ENCODE results near the gene C2CD4D. TPM values are rescaled to one million over a fixed set of nuclear protein-coding genes. Genes with fewer than 3 reads are reported as not detected.

The C2CD4D gene
- total RNA-seq, 1 donor from 2014 or later = 1.1 TPM

GRCh38 chr1:151835596-151835995, 4.0 kb downstream of the C2CD4D start:
- intact Hi-C loops (cut with micrococcal nuclease) = loop anchor here (5.0 kb wide), 3 partner anchors 157 to 393 kb away; partner anchors contain the start of genes POGZ and S100A10

GRCh38 chr1:151834239-151834638, 5.4 kb downstream of the C2CD4D start:
- intact Hi-C loops (cut with micrococcal nuclease) = no loop called here

GRCh38 chr1:151833172-151833900, 6.3 kb downstream of the C2CD4D start:
- intact Hi-C loops (cut with micrococcal nuclease) = no loop called here

GRCh38 chr1:151832318-151832980, 7.2 kb downstream of the C2CD4D start:
- intact Hi-C loops (cut with micrococcal nuclease) = no loop called here

DNA sequence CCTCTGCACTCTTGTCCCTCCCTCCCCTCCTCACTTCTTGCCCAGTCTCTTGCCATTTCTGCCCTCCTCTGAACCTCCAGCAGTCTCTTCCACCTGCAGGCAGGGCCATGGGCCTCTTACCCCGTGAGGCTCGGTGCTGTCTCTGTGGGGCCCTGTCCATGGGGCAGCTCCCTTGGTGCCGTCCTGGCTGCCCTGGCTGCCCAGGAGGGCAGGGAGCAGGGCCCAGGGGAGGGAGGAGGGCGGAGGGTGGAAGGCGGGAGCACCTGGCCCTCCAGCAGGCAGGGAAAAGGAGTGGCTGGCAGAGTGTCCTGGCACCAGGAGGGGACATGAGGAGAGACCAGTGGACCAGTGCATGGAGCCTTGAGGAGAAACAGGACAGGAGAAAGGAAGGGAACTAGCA, 8.0 kb downstream of the C2CD4D start, which contains the start of gene RORC:
Gene RORC, minus strand, starts transcription at position 198 of the 400 bp plus-strand sequence. Its CDS starts 38 bp downstream, at position 160.
- intact Hi-C loops (cut with micrococcal nuclease) = loop anchor here (2.0 kb wide), 1 partner anchor 291 kb away; the partner anchor contains the start of gene TUFT1

DNA sequence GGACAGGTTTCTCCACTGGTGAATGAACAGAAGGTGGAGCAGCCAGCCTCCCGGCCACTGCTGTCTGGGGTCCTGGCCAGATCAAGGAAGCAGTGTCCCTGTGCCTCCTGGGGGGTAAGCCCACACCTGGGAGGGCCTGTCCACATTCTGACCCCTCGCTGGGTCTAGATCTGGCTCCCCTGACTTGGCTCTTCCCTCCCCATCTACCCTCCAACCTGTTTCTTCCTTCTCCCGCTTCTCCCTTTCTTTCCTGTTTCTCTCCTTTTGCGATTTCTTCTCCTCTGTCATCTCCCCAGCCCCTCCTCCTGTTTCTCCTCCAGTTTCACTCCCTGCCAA, 8.4 kb downstream of the C2CD4D start:
- intact Hi-C loops (cut with micrococcal nuclease) = loop anchor here (2.0 kb wide), 1 partner anchor 290 kb away; the partner anchor contains the start of gene TUFT1

- intact Hi-C loops (cut with micrococcal nuclease) = loop anchor here (2.0 kb wide), 1 partner anchor 289 kb away; the partner anchor contains the start of gene TUFT1
These were observed 9.6 kb downstream of the C2CD4D start for GRCh38 chr1:151830055-151830454.

- intact Hi-C loops (cut with micrococcal nuclease) = loop anchor here (2.0 kb wide), 1 partner anchor 289 kb away; the partner anchor contains the start of gene TUFT1
These were observed 10.1 kb downstream of the C2CD4D start for GRCh38 chr1:151829352-151830046.

DNA sequence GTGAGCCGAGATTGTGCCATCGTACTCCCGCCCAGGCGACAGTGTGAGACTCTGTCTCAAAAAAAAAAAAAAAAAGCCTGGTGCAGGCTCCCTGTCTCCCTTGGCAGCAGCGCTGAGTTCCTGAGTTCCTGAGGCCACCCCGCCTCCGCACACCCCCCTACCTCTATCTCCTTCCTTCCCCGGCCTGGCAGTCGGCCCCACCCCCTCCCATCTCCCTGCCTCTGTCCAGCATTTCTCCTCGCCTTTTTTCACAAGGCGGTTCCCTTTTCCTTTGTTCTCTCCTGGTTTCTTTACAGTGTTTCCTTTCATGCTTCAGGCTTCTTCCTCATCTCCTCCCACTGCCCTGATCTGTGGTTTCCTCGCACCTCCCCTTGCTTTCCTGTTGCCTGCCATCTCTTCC, 10.7 kb downstream of the C2CD4D start:
- intact Hi-C loops (cut with micrococcal nuclease) = no loop called here

DNA sequence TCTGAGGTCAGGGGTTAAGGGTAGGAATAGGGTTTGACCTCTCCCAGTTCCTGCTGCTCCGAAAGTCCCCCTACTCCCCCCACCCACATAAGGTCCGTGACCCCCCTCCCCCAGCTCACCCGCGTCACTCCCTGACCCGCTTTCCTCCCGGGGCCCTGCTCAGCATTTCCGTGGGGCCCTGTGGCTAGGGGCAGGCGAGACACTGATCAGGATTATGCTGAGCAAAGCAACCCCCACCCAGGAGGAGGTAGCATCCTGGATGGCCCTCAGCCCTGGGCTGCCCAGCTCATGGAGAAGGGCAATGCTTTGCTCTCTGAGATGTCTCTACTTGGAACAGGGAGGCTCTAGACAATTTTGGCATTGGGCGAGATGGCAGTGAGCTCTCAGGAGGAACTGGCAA, 11.8 kb downstream of the C2CD4D start:
- intact Hi-C loops (cut with micrococcal nuclease) = no loop called here

DNA sequence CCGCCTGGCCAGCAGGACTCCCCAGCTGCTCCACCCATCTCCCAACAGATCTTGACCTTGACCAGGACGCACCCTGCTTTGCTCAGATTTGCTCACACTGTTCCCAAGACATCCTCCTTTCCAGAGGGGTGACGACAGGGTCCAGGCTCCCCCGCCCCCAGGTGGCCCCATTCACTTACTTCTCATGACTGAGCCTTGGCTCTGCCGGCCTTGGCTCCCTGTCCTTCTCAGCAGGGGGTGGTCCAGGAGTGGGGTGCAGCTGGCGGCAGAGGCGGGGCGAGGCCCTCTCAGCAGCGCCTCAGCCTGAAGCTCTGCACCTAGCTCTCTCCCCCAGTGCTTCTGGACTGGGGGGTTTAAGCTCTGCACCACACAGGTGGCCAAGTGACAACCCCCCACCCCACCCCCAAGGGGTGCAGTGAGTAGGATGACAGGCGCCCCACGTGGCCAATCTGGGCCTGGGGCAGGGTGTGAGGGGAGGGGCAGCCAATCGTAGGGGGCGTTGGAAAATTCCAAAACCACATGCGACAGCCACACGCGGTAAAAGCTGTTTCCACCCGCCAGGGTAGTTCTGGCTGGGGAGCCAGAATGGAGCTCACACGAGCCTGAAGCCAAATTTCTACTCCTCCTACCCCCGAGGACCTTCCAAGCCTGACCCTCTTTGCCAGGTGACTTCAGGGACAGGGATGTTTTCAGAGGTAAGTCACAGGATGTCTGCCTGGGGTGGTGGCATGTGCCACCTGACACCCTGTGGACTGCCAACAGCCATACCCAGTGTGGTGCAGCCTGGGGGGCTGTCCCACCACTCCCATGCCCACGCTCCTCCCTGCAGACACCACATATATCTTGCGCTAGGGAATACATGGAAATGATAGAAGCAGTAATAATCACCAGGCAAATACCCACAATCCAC, 13.6 kb downstream of the C2CD4D start:
- intact Hi-C loops (cut with micrococcal nuclease) = no loop called here

- intact Hi-C loops (cut with micrococcal nuclease) = no loop called here
These were observed 14.4 kb downstream of the C2CD4D start for GRCh38 chr1:151825204-151825603.

- intact Hi-C loops (cut with micrococcal nuclease) = no loop called here
These were observed 16.4 kb downstream of the C2CD4D start for GRCh38 chr1:151823175-151823574.

DNA sequence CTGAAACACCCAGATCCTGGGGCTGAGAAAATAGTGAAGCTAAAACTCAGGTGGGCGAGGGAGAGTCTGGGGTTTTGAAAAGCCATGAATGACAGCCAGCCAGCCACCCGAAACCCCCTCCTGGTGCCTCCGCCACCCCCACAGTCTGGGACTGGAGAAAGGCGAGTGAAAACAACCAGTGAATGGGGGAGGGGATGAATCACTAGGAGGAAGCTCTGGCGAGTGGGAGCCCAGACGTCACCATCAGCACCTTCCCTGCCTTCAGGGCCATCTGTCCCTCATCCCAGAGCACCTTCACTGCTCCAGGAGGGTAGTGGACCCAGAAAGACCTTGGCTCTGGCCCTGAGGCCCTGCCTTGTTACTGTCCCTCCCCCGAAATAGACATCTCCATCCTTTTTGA, 17.2 kb downstream of the C2CD4D start:
- intact Hi-C loops (cut with micrococcal nuclease) = no loop called here

- intact Hi-C loops (cut with micrococcal nuclease) = no loop called here
These were observed 18.7 kb downstream of the C2CD4D start for GRCh38 chr1:151820940-151821339.

- intact Hi-C loops (cut with micrococcal nuclease) = no loop called here
These were observed 19.5 kb downstream of the C2CD4D start for GRCh38 chr1:151819976-151820623.

DNA sequence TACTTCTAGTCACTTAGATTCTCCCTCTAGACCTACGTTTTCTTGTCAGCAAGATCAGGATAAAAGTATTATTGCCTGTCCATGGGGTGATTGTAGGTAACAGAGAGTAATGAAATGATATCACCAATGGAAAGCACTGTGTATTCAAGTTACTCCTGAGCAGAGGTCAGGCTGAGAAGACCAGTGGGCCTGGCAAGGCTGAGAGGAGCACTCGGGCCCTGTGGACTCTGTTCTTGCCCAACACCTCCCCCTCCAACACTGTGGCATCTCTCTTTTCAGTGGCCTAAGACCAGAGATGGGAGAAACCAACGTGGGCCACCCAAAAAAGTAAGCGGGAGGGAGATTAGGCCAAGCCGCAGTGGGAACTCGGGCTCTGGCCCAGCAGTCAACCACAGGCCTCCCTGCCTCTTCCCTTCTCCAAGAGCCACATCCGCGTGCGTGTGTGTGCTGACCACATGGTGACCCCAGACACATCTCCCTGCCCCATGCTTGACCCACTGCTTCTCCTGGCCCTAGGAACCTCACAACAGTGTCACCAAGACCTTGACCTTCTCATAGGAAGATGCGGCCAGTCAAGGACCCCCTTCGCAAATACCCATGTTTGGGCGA, 20.3 kb downstream of the C2CD4D start:
- intact Hi-C loops (cut with micrococcal nuclease) = no loop called here

GRCh38 chr1:151817353-151817730, 22.3 kb downstream of the C2CD4D start:
- intact Hi-C loops (cut with micrococcal nuclease) = no loop called here

DNA sequence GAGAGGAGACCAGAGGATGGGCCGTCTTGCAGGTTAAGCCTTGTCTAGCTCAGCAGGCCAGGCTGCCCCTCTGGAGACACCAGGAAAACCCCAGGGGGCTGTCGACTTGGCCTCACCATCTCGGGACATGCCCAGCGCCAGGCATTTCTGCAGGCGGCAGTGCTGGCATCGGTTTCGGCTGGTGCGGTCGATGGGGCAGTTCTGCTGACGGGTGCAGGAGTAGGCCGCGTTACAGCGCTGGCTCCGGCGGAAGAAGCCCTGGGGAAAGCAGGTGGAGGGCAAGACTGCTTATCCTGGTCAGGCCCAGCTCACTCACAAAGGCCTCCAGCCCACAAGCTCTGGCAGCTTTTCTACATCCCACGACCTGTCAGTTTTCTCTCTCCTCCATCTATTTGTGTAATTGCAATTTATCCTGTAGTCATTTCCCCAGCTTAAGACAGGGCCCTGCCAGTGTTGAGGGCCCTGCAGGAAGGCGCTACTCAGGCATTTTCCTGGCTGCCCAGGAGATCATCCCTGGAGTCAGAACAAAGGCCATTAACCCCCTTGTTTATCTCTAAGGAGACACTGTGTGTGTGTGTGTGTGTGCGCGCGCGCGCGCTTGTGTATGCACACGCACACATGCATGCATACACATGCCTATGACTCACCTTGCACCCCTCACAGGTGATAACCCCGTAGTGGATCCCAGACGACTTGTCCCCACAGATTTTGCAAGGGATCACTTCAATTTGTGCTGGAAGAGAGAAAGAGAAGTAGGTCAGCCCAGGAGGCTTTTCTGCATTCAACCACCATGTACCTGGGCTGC, 22.9 kb downstream of the C2CD4D start:
- intact Hi-C loops (cut with micrococcal nuclease) = no loop called here
